Naive B cell (primary cell): ENCODE measurements around the gene PEF1. TPM values are rescaled to one million over a fixed set of nuclear protein-coding genes. Genes with fewer than 3 reads are reported as not detected.

Source experiments
- ATAC-seq, 2 donors: fragments of 150-1000 bp; cut with Tn5 transposase; 2 replicates each; pipeline ENCODE4 v1.10.0; 2021; ENCODE audit warnings: low read depth in 2 of 2, mild to moderate bottlenecking in 2 of 2, moderate library complexity in 2 of 2
- DNase-seq: peaks from one replicate; pipeline ENCODE4 v3.0.0; 2022
- H3K27ac Mint-ChIP-seq, 6 donors: one replicate each; pipeline ENCODE4 v1.8.0; 2020 to 2022; ENCODE audit warnings: mild to moderate bottlenecking in 6 of 6, mixed read lengths in 6 of 6, moderate library complexity in 5 of 6, inconsistent platforms in 2 of 6
- H3K27me3 Mint-ChIP-seq, 3 donors: one replicate each; pipeline ENCODE4 v1.8.0; 2021 to 2022; ENCODE audit warnings: mixed read lengths in 3 of 3, mild to moderate bottlenecking in 1 of 3
- H3K36me3 Mint-ChIP-seq, 2 donors: one replicate each; pipeline ENCODE4 v1.8.0; 2020 to 2022; ENCODE audit warnings: mixed read lengths in 2 of 2, inconsistent platforms in 1 of 2, mild to moderate bottlenecking in 1 of 2
- H3K4me1 Mint-ChIP-seq, 3 donors: one replicate each; pipeline ENCODE4 v1.8.0; 2020 to 2022; ENCODE audit warnings: mixed read lengths in 3 of 3, inconsistent platforms in 1 of 3, mild to moderate bottlenecking in 1 of 3, moderate library complexity in 1 of 3
- H3K4me3 Mint-ChIP-seq, 8 donors: one replicate each; pipeline ENCODE4 v1.8.0; 2020 to 2022; ENCODE audit warnings: mild to moderate bottlenecking in 8 of 8, mixed read lengths in 8 of 8, moderate library complexity in 8 of 8, inconsistent platforms in 2 of 8
- H3K9me3 Mint-ChIP-seq, 7 donors: one replicate each; pipeline ENCODE4 v1.8.0; 2020 to 2022; ENCODE audit warnings: mixed read lengths in 7 of 7, mild to moderate bottlenecking in 5 of 7, inconsistent platforms in 2 of 7, moderate library complexity in 1 of 7
- polyA plus RNA-seq, 6 donors: library from polyadenylated mRNA; unstranded; fragments of 300-500 nt; fragmentation: Illumina TruSeq; gene quantifications; one replicate each; pipeline ENCODE4 v1.2.3, GENCODE V29; 2021; ENCODE audit warnings: low read depth in 6 of 6

PEF1 gene
- polyA plus RNA-seq, 6 donors from 2014 or later: 72.6 to 140 (median 93.7) TPM

GRCh38 chr1:31647106-31647505 is 2.4 kb upstream of the PEF1 start:
- DNase-seq (no peak), ATAC-seq (no peak)
- Mint-ChIP-seq H3K27me3 (no peaks in the 10 kb centered on the region), H3K27ac (peak overlapping the region in 2 of 6 donors; percentile 0 to 34), H3K4me1 (peaks cover 24 to 36% (median 29%) of the 10 kb centered on the region in 3 donors), H3K4me3 (peak overlapping the region in 7 of 8 donors; percentile 15 to 99 (median 62)), H3K36me3 (no peaks in the 10 kb centered on the region), H3K9me3 (peaks cover 0 to 2% (median 0%) of the 10 kb centered on the region in 7 donors)

- ATAC-seq (no peak), DNase-seq (no peak)
- Mint-ChIP-seq H3K27me3 (no peaks in the 10 kb centered on the region), H3K36me3 (no peaks in the 10 kb centered on the region), H3K9me3 (peaks cover 0 to 2% (median 0%) of the 10 kb centered on the region in 7 donors), H3K4me3 (peak overlapping the region; percentile 40 to 100 (median 98)), H3K27ac (peak overlapping the region in 5 of 6 donors; percentile 0 to 100 (median 99)), H3K4me1 (peaks cover 24 to 37% (median 29%) of the 10 kb centered on the region in 3 donors)
Measured at GRCh38 chr1:31646259-31646960, 1.7 kb upstream of the PEF1 start.

- H3K27me3 Mint-ChIP-seq: no peaks in the 10 kb centered on the region
- peak overlapping the region; percentile 99 to 100 (median 100) for H3K27ac Mint-ChIP-seq
- DNase-seq (no peak), ATAC-seq (no peak)
- peak overlapping the region; percentile 97 to 100 (median 99) for H3K4me3 Mint-ChIP-seq
- H3K36me3 Mint-ChIP-seq: no peaks in the 10 kb centered on the region
- peaks cover 0 to 2% (median 0%) of the 10 kb centered on the region in 7 donors for H3K9me3 Mint-ChIP-seq
- H3K4me1 Mint-ChIP-seq: peaks cover 24 to 37% (median 29%) of the 10 kb centered on the region in 3 donors
Measured at GRCh38 chr1:31645274-31645568, 545 bp upstream of the PEF1 start.

- no peaks in the 10 kb centered on the region for H3K36me3 Mint-ChIP-seq
- no peaks in the 10 kb centered on the region for H3K27me3 Mint-ChIP-seq
- DNase-seq: no peak
- H3K4me1 Mint-ChIP-seq: peaks cover 24 to 37% (median 29%) of the 10 kb centered on the region in 3 donors
- peaks cover 0 to 2% (median 0%) of the 10 kb centered on the region in 7 donors for H3K9me3 Mint-ChIP-seq
- peak overlapping the region; percentile 99 to 100 (median 100) for H3K27ac Mint-ChIP-seq
- ATAC-seq: peak; percentile 48 to 52
- peak overlapping the region; percentile 97 to 100 (median 99) for H3K4me3 Mint-ChIP-seq
Measured at GRCh38 chr1:31643976-31644559, 608 bp downstream of the PEF1 start.

- Mint-ChIP-seq H3K36me3 (no peaks in the 10 kb centered on the region), H3K27ac (peak overlapping the region in 2 of 6 donors; percentile 11 to 39), H3K4me1 (peaks cover 24 to 39% (median 33%) of the 10 kb centered on the region in 3 donors), H3K27me3 (no peaks in the 10 kb centered on the region), H3K9me3 (peaks cover 0 to 2% (median 0%) of the 10 kb centered on the region in 7 donors), H3K4me3 (peak overlapping the region in 4 of 8 donors; percentile 19 to 99 (median 68))
- no peak for ATAC-seq
- DNase-seq: no peak
Measured at GRCh38 chr1:31642897-31643296, 1.8 kb downstream of the PEF1 start.

GRCh38 chr1:31642366-31642765 is 2.3 kb downstream of the PEF1 start:
- Mint-ChIP-seq H3K4me1 (peaks cover 24 to 44% (median 36%) of the 10 kb centered on the region in 3 donors), H3K4me3 (peak overlapping the region in 2 of 8 donors; percentile 16 to 98), H3K27ac (no peak overlapping the region), H3K9me3 (peaks cover 0 to 2% (median 0%) of the 10 kb centered on the region in 7 donors), H3K36me3 (no peaks in the 10 kb centered on the region), H3K27me3 (no peaks in the 10 kb centered on the region)
- ATAC-seq (no peak), DNase-seq (no peak)

DNA sequence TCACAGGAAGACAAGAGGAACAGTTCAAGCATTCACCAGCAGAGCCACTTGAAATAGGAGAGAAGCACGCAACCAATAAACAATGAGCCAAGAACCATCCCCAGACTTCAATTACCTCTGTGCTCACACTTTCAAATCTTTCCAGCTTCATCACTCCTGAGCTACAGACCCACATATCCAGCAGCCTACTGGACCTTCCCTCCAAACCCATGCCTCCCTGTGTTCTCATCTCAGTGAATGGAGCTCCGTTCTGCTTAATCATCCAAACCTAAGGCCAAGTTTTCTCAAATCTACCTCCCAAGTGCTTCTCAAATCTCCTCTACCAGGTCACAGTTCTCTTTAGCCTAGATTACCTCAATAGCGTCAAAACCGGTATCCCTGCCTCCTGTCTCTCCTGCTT is 3.7 kb downstream of the PEF1 start:
- no peak for ATAC-seq
- H3K27me3 Mint-ChIP-seq: no peaks in the 10 kb centered on the region
- H3K9me3 Mint-ChIP-seq: no peaks in the 10 kb centered on the region
- H3K36me3 Mint-ChIP-seq: no peaks in the 10 kb centered on the region
- H3K4me1 Mint-ChIP-seq: peaks cover 17 to 52% (median 27%) of the 10 kb centered on the region in 3 donors
- no peak overlapping the region for H3K4me3 Mint-ChIP-seq
- DNase-seq: no peak
- no peak overlapping the region for H3K27ac Mint-ChIP-seq

DNA sequence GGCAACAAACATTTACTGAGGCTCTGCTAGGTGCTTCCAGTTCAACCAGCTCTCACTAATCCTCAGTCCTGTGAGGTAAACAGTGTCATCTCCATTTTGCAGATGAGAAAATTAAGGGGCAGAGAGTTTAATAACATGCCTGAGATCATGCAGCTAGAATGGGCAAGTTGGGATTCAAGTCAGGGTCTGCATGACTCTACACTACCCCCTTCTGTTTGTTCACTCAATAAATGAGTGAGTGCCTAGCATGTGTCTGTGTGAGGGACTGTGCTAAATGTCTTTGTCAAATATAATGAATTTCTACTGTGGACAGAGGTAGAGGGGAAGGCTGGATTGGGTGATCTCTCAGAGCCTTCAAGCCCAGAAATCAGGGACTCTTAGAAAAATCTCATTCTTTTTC is 4.5 kb downstream of the PEF1 start:
- no peak for ATAC-seq
- H3K4me3 Mint-ChIP-seq: no peak overlapping the region
- no peaks in the 10 kb centered on the region for H3K36me3 Mint-ChIP-seq
- H3K27me3 Mint-ChIP-seq: no peaks in the 10 kb centered on the region
- no peak for DNase-seq
- peaks cover 16 to 50% (median 25%) of the 10 kb centered on the region in 3 donors for H3K4me1 Mint-ChIP-seq
- H3K27ac Mint-ChIP-seq: no peak overlapping the region
- no peaks in the 10 kb centered on the region for H3K9me3 Mint-ChIP-seq

DNA sequence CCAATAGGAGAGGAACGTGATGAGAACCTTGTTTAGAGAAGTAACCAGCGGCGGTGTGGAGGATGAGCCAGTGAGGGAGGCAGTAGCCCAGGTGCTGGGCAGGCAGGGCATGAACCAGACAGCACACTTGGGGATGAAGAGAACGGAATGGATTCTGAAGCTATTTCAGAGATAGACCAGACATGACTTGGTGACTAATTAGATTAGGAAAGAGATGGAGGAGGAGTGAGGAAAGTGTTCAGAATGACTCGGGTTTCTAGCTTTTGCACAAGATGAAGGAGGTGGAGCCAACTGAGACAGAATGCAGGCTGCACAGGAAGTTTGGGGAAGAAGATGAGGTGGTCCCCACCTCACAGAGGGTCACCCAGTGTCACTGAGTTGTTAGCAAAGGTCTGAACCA is 5.1 kb downstream of the PEF1 start:
- H3K4me1 Mint-ChIP-seq: peaks cover 17 to 44% (median 20%) of the 10 kb centered on the region in 3 donors
- no peaks in the 10 kb centered on the region for H3K9me3 Mint-ChIP-seq
- no peak for ATAC-seq
- H3K4me3 Mint-ChIP-seq: no peak overlapping the region
- no peak overlapping the region for H3K27ac Mint-ChIP-seq
- no peaks in the 10 kb centered on the region for H3K36me3 Mint-ChIP-seq
- no peak for DNase-seq
- H3K27me3 Mint-ChIP-seq: no peaks in the 10 kb centered on the region

GRCh38 chr1:31637915-31638673 is 6.6 kb downstream of the PEF1 start:
- Mint-ChIP-seq H3K36me3 (no peaks in the 10 kb centered on the region), H3K4me1 (peaks cover 14 to 30% (median 17%) of the 10 kb centered on the region in 3 donors), H3K9me3 (no peaks in the 10 kb centered on the region), H3K27me3 (no peaks in the 10 kb centered on the region), H3K27ac (peak overlapping the region in 1 of 6 donors; percentile 58), H3K4me3 (no peak overlapping the region)
- DNase-seq: no peak
- peak in 1 of 2 donors; percentile 46 for ATAC-seq

DNA sequence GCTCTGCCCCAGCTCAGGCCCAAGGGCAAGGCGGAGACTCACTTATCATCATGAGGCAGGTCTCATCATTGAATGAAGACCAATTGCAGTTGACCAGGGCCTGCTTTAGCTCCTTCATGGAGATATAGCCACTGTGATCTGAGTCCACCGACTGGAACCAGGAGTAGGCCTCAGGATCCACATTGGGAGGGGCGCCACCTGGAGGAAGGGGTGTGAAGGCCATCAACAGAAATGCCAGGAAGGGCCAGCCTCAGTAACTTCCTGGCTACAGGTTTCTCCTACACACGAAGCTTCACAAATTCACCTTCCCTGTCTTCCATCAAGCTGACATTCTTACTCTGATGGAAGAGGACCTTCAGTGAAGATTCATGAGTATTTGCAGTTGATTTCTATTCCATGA is 11.6 kb downstream of the PEF1 start:
- peaks cover 0 to 19% of the 10 kb centered on the region in 2 donors for H3K36me3 Mint-ChIP-seq
- ATAC-seq (peak in 1 of 2 donors; percentile 43), DNase-seq (no peak)

DNA sequence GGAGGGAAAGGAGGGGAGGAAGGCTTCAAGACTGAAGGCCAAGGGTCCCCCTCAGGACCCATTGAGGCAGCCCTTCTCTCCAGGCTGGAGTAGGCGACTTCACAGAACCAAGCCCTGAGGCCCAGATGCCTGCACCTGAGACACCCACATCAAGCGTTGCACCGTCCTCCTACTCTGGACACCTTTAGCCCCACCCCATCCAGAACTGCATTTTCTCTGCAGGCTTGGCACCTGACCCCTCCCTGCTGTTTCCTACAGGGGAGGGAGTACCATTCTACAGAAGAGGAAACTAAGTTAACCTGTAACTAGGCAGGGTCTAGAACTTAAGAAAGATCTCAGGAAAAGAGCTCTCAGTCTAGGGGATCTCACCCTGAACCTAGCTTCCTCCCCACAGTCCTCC is 12.0 kb downstream of the PEF1 start:
- peaks cover 0 to 19% of the 10 kb centered on the region in 2 donors for H3K36me3 Mint-ChIP-seq
- ATAC-seq (no peak), DNase-seq (no peak)
- no peak overlapping the region for H3K4me3 Mint-ChIP-seq
- no peaks in the 10 kb centered on the region for H3K27me3 Mint-ChIP-seq
- peak overlapping the region in 2 of 6 donors; percentile 14 to 50 for H3K27ac Mint-ChIP-seq
- no peaks in the 10 kb centered on the region for H3K9me3 Mint-ChIP-seq
- H3K4me1 Mint-ChIP-seq: peaks cover 8 to 21% (median 17%) of the 10 kb centered on the region in 3 donors

More for the DNA sequence above, 11.6 kb downstream of the PEF1 start:
- peak overlapping the region in 2 of 6 donors; percentile 14 to 38 for H3K27ac Mint-ChIP-seq
- peaks cover 13 to 25% (median 17%) of the 10 kb centered on the region in 3 donors for H3K4me1 Mint-ChIP-seq
- no peaks in the 10 kb centered on the region for H3K9me3 Mint-ChIP-seq
- H3K4me3 Mint-ChIP-seq: no peak overlapping the region
- H3K27me3 Mint-ChIP-seq: no peaks in the 10 kb centered on the region

DNA sequence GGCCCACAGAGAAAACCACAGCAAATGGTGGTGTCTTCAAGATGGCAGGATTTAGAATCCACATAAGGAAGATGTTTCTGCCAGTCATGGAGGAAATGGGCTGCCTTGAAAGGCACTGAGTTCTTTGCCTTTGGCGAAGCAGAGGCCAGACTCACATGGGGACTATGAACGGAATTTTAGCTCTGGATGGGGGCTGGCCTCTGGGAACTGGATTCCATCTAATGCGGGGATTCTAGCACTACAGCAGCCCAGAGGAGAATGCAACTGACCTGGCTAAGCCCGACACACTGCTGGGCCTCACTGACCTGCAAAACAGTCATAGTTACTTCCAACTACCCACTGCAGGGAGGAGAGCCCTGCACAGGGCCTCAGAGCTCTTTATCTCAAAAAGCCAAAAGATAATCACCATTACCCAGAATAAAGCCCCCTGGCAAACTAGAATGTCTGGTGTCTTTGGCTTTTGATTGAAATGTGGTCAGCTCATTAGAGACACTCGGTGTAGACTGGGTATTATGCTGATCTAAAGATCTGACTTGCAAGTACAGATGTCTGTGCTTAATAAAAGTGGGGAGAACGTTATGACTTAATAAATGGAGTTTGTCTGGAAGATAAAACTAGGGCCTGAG is 15.6 kb downstream of the PEF1 start:
- no peak overlapping the region for H3K27ac Mint-ChIP-seq

More for the DNA sequence above, 15.6 kb downstream of the PEF1 start:
- Mint-ChIP-seq H3K36me3 (peaks cover 0 to 19% of the 10 kb centered on the region in 2 donors), H3K4me3 (no peak overlapping the region), H3K27me3 (no peaks in the 10 kb centered on the region), H3K9me3 (no peaks in the 10 kb centered on the region), H3K4me1 (peaks cover 0 to 3% (median 0%) of the 10 kb centered on the region in 3 donors)
- DNase-seq (no peak), ATAC-seq (no peak)
